Pons (tissue), 1 donor: Measurements from ENCODE around the gene FGD5.
A peak's percentile ranks its signal among the peaks of the same experiment; 100 is the strongest.
"Not testable (repeated sequence)": the region's sequence is repeated elsewhere in the genome, so short reads cannot be mapped to it uniquely, and the experiment has no call there.

Source experiments
- DNase-seq: peaks from one replicate; pipeline ENCODE4 v3.0.0-alpha.2; 2016; ENCODE audit warnings: low spot score

FGD5 gene

DNA sequence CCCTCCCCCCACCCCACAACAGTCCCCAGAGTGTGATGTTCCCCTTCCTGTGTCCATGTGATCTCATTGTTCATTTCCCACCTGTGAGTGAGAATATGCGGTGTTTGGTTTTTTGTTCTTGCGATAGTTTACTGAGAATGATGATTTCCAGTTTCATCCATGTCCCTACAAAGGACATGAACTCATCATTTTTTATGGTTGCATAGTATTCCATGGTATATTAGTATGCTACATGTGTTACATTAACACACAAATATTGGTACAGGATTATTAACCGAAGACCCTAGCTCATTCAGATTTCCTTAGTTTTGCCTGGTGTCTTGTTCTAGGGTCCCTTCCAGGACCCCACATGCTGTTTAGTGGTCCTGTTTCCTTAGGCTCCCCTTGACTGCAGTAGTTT is 84.7 kb downstream of the FGD5 start:
- not testable (repeated sequence) for DNase-seq

DNA sequence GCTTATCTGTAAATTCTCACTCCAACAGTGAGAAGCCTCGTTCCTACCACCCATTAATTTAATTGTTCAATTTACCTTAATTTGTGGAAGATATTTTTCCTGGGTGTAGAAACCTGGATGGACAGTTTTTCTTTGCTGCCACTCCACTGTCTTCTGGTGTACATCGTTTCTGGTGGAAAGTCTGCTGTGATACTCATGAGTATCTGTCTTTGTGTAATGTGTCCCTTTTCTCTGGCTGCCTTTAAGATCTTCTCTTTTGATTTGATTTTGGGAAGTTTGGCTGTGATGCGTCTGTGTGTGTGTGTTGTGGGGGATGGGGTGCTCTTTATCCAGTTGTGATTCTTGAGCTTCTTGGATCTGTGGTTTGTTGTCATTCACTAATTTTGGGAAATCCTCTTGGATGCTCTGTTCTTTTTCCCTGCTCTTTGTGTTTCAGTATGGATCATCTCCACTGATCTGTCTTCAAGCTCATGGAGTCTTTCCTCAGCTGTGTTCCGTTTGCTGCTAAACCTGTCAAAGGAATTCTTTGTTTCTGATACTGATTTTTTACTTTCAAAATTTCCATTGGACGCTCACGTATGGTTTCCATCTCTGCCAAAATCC is 86.4 kb downstream of the FGD5 start:
- no peak for DNase-seq

DNA sequence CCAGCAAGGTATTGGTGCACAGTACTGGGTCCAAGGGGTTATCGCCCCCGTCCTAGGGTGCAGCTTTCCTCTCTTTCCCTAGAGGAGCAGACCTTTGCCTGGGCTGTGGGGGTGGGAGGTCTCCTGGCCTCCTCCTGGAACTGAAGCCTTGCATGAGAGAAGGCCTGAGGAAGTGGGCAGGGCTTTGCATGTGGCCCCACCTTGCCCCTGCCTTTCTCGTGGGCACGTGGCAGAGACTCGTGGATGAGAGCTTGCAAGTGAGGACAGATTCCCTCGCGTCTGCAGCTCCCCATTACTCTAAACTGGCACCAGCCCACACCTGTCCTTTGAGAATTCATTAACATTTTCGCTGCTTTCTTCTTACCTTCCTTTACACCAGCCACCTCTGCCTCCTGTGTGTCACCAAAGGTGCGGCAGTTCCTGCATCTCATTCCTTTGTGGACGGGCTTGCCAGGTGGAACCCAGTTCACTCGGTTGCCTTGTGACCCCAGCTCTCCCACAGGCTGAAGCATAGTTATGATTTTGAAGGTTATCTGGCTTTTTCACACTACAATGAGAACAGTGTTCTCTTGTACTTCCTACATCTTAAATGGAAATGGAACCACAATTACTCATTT is 87.7 kb downstream of the FGD5 start:
- no peak for DNase-seq

GRCh38 chr3:14907043-14907966 is 88.5 kb downstream of the FGD5 start:
- no peak for DNase-seq

- no peak for DNase-seq
These were observed 90.5 kb downstream of the FGD5 start for GRCh38 chr3:14909250-14909649.

GRCh38 chr3:14911651-14912050 is 92.9 kb downstream of the FGD5 start:
- DNase-seq = no peak

DNA sequence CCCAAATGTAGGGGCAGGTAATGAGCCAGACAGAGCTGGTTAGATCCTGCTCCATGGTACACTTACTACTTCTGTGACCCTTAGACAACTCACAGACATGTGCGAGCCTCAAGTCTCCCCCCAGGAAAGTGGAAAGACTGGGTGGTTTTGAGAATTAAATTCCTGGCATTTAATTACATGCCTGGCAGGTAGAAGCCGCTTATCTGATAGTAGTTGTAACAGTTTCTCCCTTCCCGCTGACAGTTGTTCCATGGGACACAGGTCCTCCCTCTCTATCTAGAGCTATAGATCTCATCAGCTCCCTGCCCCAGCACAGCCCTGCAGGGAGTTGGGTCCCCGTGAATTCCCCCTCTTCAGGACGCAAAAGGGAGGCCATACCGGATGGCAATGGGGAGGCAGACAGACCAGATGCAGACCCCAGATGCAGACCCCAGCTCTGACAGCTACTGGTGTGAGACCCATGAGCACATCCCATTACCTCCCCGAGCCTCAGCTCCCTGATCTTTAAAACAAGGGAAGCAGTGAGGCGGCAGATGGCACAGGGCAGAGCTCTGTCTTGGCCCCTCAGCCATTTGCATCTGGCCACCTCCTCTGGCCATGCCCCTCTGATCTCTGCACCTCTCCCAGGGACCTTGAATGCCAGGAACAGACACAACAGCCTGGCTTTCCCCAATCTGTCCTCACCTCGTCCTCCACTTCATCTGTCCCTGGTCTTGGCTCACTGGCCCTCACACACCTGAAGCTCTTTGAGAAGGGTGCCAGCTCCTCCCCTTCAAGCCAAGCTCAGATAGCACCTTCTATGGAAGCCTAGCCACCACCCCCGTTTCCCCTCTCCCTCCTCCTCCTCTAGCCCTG is 94.5 kb downstream of the FGD5 start:
- DNase-seq = no peak

GRCh38 chr3:14913926-14914778 is 95.4 kb downstream of the FGD5 start:
- no peak for DNase-seq

- DNase-seq = no peak
These were observed 96.0 kb downstream of the FGD5 start for GRCh38 chr3:14914779-14915117.

GRCh38 chr3:14915636-14916222 is 97.0 kb downstream of the FGD5 start:
- DNase-seq = no peak

DNA sequence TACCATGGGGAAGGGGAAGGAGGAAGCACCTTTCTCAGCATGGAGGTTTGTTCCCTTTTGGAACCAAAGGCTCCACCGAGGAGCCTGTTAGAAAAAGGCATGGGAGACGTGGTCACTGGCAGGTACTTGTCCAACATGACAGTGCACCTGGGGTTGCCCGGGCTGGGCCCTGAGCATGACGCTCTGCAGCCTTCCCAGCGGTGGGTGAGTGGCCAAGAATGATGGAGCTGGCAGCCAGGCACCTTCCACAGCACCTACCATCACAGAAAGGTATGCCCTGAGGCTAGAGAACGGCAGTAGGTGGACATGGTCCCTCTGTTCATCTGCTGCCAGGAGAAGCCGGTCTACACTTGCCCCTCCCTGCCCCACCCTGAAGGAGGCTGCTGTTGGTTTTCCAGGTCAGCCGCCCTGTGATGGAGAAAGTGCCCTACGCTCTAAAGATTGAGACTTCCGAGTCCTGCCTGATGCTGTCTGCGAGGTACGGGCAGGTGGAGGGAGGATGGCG is 99.6 kb downstream of the FGD5 start:
- DNase-seq = no peak

GRCh38 chr3:14920536-14920935 is 101.8 kb downstream of the FGD5 start:
- DNase-seq = no peak

DNA sequence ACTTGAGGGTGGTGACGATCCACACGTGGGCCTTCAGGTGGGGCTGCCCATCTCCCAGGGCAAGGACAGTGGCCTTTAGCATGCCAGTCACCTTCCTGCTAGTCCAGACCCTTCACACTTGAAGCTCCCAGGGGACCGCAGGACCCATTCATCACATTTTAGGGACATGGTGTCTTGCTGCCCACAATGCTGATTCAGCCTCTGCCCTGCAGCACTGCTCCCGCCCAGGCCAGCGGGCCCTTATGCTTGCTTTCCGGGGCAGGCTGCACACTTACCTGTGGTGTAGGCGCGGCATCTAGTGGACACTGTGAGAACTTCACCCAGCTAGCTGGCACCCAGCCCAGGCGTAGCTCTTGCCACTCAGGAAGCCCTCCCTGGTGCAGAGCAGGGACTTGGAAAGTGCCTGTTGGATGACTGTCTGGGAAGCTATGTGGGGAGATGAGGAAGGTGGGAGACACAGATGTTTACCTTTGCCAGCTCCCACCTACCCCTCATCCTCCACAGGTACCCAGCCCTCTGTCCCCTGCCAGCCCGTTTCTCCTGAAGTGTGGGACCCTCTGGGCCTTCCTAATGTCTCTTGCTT is 102.4 kb downstream of the FGD5 start:
- peak; percentile 79 for DNase-seq

DNA sequence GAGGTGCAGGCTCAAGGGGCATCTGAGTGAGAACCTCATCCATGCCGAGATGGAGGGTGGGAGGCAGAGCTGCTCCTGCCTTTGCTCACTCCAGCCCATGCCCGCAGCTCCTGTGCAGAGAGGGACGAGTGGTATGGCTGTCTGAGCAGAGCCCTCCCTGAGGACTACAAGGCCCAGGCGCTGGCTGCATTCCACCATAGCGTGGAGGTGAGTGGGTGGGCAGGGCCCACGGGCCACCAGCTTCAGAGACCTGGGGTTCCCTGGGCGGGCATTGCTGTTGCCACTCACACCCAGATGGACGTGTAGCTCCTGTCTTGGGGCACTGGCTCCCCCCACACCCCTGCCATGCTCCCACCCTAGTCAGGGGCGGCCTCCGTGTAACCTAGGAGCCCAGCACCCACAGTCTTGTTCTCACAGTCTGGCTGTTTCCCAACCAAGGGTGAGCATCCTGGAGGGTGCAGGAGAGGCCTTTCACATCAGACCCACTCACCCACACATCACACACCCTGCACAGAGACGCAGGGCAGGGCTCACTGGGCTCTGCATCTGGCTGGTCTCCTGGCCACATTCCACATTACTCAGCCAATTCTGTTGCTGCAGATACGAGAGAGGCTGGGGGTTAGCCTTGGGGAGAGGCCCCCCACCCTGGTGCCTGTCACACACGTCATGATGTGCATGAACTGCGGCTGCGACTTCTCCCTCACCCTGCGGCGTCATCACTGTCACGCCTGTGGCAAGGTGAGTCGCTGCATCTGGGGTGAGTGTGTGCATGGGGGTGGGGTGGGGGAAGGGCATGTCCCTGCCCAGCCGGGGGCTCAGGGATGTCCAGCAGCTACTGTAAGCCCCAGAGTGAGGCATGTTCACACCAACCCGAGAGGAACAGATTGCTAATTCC is 103.3 kb downstream of the FGD5 start:
- DNase-seq = no peak

- no peak for DNase-seq
These were observed 104.1 kb downstream of the FGD5 start for GRCh38 chr3:14922863-14923262.

- DNase-seq = no peak
These were observed 104.7 kb downstream of the FGD5 start for GRCh38 chr3:14923476-14923875.

DNA sequence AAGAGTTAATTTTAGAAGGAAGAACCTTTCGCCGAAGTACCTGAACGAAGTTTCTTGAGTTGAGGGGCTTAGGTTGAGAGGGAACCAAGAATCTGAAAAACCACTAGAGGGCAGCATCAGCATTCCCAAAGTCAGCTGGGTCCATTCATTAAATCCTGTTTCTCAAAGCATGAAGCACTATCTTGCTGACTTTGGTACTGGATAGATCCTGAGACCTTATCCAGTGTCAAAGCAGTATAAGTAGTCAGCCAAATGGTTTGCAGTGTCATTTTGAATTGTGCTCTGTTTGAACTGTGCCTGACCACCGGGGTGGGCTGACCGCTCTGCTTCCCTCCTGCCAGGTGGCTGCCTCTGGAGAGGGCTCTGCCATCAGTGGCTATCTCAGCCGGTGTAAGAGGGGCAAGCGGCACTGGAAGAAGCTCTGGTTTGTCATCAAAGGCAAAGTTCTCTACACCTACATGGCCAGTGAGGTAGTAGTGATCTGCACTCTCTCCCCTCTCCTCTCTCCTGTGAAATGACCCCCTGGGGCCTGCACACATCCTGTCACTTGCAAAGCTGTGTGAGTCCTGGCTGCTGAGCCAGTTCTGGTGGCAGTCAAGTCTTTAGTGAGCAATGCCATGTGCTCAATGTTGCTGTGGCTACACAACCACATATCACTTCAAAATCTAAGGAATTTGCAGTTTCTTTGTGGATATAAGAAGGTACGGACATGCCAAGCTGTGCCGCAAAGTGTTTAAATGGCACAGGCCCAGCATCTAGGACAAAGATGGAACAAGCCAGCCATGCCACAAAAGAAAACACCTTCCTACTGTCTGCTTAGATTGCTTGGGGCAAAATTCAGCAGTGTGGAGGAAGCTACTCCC is 107.2 kb downstream of the FGD5 start:
- peak; percentile 79 for DNase-seq

- DNase-seq = no peak
These were observed 107.8 kb downstream of the FGD5 start for GRCh38 chr3:14926592-14926991.
